HG03442 (cell line): Measurements from ENCODE around the gene PTGES2.
"Not testable (repeated sequence)": the region's sequence is repeated elsewhere in the genome, so short reads cannot be mapped to it uniquely, and the experiment has no call there.

Source experiments
- ATAC-seq: cut with Tn5 transposase; IDR thresholded peaks from one replicate; pipeline ENCODE4 v1.9.1; 2021; ENCODE audit warnings: mild to moderate bottlenecking, moderate library complexity; ENCODE audit not compliant: unreplicated experiment

Gene PTGES2

GRCh38 chr9:128092199-128092977 is 35.1 kb downstream of the PTGES2 start:
- no peak for ATAC-seq

- no peak for ATAC-seq
Measured at GRCh38 chr9:128091571-128091970, 36.0 kb downstream of the PTGES2 start.

DNA sequence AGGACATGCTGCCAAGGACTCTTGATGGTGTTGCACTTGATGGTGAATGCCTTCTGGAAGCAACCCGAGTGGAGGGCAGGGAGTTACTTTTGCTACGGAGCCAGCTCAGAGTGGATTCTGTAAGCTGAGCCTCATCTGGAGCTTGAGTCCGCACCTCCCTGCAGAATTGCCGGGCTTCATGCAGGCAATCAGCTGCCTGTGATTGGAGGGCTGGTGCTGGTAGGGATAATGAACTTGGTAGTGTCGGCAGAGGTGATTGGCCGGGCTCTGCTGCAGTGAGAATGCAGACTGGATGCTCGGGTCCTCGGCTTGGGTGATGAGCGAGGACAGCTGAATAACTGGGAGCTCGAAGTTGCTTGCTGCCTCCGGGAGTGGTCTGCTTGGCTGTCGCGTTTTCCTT is 36.4 kb downstream of the PTGES2 start:
- ATAC-seq: no peak

DNA sequence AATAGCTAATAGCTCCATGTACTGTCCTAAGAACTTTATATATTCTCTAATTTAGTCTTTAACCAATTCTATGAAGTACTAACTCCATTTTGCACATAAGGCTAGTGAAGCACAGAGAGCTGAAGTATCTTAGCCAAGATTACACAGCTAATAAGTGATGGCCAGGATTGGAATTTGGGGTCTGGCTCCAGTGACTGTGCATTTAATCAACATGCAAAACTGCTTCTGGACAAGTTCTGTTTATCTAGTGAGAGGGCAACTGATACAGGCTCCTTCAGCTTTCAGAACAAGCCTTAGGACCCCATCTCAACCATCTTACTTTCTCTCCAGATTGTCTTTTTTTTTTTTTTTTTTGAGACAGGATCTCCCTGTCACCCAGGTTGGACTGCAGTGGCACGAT is 38.2 kb downstream of the PTGES2 start:
- ATAC-seq: no peak

DNA sequence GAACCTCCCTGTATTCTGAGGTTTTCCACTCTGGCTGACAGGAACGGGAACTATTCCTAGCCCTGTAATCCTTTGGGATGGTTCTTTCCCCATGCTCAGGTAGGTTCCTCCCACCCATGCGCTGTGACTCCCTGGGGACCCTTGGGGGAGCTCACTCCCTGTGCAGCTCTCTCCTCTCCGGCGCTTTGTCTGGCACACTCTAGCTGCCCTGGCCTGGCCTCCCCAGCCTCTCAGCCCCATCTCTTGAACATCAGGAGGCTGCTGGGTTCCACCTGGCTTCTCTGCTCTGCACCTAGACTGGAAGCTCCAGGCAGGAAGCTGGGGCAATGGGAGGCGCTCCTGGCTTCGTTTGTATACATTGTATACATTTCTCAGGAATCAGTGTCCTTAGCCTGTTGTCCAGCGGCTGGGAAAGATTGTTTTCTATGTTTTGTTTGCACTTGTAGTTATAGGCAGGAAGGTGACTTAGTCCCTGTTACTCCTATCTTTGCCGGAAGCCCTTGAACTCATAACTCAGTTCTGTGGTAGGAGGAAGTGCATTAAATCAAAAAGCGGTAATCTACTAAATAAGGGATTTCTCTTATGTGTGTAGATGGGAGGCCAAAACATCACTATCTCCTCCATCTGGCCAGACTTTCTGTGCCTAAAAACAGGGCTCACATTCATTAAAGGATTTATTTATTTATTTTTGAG is 39.1 kb downstream of the PTGES2 start:
- ATAC-seq: no peak

- no peak for ATAC-seq
Measured at GRCh38 chr9:128087262-128087661, 40.3 kb downstream of the PTGES2 start.

DNA sequence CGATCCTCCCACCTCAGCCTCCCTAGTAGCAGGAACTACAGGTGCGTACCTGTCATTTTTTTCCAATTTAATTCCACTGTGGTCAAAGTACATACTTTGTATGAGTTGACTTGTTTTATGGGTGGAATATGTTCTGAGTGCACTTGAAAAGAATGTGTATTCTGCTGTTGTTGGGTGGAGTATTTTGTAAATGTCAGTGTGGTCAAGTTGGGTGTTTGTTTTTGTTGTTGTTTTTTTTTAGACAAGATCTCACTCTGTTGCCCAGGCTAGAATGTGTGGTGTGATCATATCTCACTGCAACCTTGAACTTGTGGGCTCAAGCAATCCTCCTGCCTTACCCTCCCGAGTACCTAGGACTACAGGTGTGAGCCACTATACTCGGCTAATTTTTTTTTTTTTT is 41.6 kb downstream of the PTGES2 start:
- ATAC-seq: no peak

GRCh38 chr9:128084746-128085145 is 42.8 kb downstream of the PTGES2 start:
- ATAC-seq: no peak

DNA sequence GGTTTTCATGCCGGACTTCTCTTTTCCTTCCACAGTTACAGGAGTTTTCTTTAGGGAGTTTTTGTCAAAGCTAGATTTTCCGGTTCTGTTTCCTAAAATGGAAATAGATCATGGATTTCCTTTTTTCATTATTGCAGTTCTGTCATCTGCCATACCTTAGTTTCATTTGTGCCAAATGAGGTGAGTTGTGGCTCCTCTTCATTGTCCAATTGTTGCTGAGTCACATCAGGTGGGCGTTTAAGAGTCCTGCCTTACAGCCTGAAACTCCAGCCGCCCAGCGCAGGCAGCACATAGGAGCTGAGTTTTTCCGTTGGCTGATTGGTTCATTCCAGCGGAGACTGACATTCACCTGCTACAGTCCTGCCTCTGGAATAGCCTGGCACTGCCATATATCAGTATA is 45.4 kb downstream of the PTGES2 start:
- ATAC-seq: no peak

- no peak for ATAC-seq
Measured at GRCh38 chr9:128081056-128081455, 46.5 kb downstream of the PTGES2 start.

DNA sequence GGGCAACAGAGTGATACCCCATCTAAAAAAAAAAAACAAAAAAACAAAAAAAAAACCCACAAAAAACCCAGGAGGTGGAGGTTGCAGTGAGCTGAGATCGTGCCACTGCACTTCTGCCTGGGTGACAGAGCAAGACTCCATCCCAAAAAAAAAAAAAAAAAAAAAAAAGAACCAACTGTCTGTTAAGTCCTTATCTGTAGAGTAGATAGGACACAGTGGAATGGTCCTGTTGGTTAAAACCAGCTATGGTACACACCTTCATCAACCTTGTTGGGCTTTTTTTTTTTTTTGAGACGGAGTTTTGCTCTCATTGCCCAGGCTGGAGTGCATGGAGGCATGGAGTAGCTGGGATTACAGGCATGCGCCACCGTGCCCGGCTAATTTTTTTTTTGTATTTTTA is 47.3 kb downstream of the PTGES2 start:
- no peak for ATAC-seq

DNA sequence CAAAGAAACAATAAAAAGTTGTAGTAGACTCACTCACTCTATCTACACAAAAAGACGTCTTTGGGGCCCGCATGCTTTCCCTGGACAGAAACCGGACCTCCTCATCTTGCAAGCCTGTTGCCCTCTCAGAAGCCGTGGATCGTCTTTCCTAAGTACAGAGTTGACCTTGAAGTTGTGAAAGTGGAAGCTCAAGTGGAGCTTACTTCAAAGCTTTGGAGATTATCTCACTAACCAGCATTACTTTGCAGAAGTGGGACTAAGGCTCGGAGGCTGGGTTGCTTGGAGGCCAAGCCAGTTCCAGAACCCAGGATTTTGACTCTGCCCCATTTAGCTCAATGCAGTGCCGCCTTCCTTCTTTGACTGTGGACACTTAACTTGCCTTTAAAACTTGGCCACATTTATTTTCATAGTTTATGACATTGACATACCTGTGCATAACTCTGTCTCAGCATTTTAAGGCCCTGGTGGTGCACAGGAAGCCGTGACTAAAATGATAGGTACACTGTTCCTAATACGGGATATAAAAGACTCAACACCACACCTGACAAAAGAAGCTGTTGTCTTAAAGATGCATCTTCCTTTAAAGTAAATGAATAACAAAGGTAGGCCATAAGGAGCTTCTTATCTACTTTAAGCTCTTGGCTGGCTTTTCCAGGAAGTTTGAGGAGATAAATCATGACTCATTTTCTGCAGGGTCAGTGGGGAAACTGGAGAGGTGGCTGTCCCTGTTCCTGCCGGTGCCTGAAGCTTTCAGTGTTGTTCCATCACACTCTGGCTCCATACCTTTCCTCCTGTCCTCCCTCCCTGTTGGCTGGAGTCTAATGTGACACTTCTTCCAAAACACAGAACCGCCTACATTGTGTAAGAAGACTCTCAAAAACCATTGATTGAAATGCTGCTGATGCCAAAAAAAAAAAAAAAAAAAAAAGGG is 48.8 kb downstream of the PTGES2 start:
- no peak for ATAC-seq

DNA sequence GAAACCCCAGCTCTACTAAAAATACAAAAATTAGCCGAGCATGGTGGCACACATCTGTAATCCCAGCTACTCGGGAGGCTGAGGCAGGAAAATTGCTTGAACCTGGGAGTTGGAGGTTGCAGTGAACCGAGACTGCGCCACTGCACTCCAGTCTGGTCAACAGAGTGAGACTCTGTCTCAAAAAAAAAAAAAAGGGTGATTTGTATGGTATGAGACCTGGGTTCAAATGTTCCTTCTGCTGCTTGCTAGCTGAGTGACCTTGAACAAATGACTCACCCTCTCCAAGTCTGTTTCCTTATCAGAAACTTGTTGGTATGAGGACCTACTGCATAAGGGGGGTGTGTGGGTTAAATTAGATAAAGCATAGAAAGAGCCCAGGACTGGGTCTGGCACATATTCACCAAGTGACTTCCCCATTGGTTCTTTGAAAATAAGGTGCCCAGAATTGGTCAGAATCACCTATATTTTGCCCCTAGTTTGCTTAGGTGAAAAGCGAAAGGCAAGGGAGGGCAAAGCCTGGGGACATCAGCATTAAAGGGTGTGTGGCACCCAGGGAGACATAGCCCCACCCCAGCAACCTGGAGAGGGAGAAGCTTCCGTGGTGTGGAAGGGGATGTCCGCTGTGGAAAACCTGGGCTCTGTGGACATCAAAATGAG is 49.6 kb downstream of the PTGES2 start:
- no peak for ATAC-seq

DNA sequence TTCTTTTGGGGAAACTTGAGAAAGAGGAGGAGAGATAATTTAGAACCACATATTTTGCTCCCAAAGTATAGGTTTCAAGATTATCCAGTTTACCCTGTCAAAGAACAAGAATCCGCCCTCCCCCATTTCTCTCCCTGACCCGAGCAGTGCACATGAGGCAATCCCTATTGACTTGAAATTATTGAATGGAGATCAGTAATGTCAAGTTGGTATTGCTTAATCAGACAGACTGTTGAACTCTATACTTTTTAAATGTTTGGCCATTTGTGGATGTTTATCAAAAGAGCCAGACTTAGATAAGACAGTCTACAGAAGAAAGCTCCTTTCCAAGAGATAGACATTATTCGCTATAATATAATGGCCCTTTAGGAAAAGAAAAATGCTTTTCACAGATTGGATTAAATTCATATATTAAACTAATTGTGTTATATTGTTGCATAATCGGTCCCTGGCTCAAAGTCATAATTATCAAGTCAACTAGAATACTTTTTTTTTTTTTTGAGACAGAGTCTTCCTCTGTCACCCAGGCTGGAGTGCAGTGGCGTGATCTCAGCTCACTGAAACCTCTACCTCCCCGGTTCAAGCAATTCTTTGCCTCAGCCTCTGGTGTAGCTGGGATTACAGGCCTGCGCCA is 54.2 kb downstream of the PTGES2 start:
- no peak for ATAC-seq

GRCh38 chr9:128072144-128073021 is 55.1 kb downstream of the PTGES2 start:
- ATAC-seq: no peak

DNA sequence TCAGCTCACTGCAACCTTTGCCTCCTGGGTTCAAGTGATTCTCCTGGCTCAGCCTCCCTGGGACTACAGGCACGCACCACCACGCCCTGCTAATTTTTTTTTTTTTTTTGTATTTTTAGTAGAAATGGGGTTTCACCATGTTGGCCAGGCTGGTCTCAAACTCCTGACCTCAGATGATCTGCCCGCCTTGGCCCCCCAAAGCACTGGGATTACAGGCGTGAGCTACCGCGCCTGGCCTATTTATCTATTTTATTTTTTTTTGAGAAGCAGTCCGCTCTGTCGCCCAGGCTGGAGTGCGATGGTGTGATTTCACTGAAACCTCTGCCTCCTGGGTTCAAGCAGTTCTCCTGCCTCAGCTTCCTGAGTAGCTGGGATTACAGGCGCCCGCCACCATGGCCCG is 56.1 kb downstream of the PTGES2 start:
- ATAC-seq: not testable (repeated sequence)

- no peak for ATAC-seq
Measured at GRCh38 chr9:128070874-128071273, 56.7 kb downstream of the PTGES2 start.
